ENCODE measurements around the gene PMPCB. TPM values are rescaled to one million over a fixed set of nuclear protein-coding genes. Genes with fewer than 3 reads are reported as not detected.

The PMPCB gene
- total RNA-seq, 1 donor from 2014 or later: 48.7 TPM

DNA sequence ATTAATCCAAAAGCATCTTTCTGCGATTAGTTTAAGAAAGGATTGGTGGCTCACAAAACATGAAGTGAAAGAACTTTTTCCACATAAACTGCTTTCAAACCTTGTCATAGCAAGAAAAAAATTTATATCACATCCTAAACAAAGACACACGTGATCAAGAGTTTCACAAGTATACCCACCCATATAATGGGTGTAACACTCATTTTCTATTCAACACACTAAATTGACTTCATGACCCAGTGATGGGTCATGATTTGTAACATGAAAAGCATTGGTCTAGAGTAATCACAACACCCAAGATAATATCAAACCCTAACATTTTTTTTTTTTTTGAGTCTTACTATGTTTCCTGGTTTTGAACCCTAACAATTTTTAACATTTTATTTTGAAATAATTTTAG lies 17.6 kb downstream of the PMPCB start:
- peaks cover 12% of the 10 kb centered on the region for H3K36me3 ChIP-seq (ENCODE audit: control insufficient read depth, insufficient read depth, low read length)
- H3K4me3 ChIP-seq (ENCODE audit: low read depth, low read length): no peak overlapping the region
- no peak for DNase-seq (ENCODE audit: low read depth)
- TF ChIP-seq, protein P1, sequence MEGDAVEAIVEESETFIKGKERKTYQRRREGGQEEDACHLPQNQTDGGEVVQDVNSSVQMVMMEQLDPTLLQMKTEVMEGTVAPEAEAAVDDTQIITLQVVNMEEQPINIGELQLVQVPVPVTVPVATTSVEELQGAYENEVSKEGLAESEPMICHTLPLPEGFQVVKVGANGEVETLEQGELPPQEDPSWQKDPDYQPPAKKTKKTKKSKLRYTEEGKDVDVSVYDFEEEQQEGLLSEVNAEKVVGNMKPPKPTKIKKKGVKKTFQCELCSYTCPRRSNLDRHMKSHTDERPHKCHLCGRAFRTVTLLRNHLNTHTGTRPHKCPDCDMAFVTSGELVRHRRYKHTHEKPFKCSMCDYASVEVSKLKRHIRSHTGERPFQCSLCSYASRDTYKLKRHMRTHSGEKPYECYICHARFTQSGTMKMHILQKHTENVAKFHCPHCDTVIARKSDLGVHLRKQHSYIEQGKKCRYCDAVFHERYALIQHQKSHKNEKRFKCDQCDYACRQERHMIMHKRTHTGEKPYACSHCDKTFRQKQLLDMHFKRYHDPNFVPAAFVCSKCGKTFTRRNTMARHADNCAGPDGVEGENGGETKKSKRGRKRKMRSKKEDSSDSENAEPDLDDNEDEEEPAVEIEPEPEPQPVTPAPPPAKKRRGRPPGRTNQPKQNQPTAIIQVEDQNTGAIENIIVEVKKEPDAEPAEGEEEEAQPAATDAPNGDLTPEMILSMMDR (IDR thresholded peaks at IDR 0.05; ENCODE audit: insufficient read depth, low read length, severe bottlenecking): no peak
- FAIRE-seq: no peak
- no peaks in the 10 kb centered on the region for H3K27me3 ChIP-seq (ENCODE audit: control insufficient read depth, insufficient read depth, low read length)

DNA sequence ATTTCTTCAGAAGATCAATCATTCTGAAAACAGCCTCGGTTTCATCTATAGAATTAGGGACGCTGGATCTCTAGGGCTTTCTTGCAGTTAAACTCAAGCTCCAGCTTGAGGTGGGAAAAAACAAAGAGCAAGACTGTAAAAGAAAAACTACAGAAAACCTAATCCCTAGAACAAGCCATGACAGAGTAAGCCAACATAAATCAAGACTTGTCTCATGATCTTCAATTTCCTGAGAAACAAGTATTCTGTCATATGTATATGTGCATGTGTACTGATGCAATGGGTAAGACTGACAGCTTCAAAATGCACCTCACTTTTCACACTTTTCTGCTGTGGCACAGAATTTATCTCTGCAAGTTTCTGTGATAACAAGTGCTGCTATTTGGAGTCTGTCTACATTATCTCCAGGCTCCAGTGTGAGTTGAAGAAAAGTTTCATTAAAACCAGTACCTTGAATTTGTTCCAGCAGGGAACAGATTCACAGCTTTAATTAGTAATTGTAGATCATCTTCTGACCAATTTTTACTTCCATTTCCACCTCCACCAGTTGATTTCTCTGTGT lies 19.2 kb downstream of the PMPCB start:
- Histone ChIP-seq H3K27me3 (ENCODE audit: control insufficient read depth, insufficient read depth, low read length) (no peaks in the 10 kb centered on the region), H3K4me3 (ENCODE audit: low read depth, low read length) (no peak overlapping the region), H3K36me3 (ENCODE audit: control insufficient read depth, insufficient read depth, low read length) (peaks cover 10% of the 10 kb centered on the region)
- FAIRE-seq (no peak), DNase-seq (ENCODE audit: low read depth) (no peak)
- TF ChIP-seq, protein P1 (IDR thresholded peaks at IDR 0.05; ENCODE audit: insufficient read depth, low read length, severe bottlenecking): no peak

DNA sequence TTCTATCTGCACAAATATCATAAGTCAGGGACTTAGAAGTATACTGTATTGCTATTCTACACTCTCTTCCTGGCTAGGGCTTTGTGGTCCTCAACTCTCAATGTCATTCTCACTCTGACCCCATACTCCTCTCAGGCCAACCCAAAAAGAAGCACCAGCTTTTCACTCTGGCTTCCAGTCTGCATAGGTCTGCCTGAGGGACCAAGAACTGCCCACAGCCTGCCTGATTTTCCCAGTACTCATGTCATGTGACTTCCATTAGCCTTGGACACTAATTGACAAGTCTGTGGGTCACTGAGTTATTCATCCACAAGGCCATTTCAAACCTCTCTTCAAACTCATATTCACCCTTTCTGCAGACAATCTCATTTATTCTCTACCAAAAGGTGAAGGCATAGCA lies 19.8 kb downstream of the PMPCB start:
- DNase-seq (ENCODE audit: low read depth) (no peak), FAIRE-seq (no peak)
- TF ChIP-seq, protein P1 (IDR thresholded peaks at IDR 0.05; ENCODE audit: insufficient read depth, low read length, severe bottlenecking): no peak
- H3K36me3 ChIP-seq (ENCODE audit: control insufficient read depth, insufficient read depth, low read length): peaks cover 9% of the 10 kb centered on the region
- H3K4me3 ChIP-seq (ENCODE audit: low read depth, low read length): no peak overlapping the region
- no peaks in the 10 kb centered on the region for H3K27me3 ChIP-seq (ENCODE audit: control insufficient read depth, insufficient read depth, low read length)

DNA sequence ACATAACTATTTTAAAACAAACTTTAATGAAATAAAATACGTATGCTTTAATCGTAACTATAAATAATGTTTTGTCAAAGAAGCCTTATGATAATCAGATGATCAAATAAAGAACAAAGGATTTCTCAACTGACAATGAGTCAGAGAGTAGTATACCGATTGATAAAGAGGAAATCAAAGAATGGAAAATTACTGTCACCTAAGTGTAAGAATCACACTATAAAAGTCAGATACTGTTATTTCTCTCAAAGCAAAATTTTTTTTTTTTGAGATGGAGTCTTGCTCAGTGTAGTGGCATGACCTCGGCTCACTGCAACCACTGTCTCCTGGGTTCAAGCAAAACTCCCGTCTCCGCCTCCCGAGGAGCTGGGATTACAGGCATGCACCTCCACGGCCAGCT lies 28.5 kb downstream of the PMPCB start:
- FAIRE-seq: no peak

DNA sequence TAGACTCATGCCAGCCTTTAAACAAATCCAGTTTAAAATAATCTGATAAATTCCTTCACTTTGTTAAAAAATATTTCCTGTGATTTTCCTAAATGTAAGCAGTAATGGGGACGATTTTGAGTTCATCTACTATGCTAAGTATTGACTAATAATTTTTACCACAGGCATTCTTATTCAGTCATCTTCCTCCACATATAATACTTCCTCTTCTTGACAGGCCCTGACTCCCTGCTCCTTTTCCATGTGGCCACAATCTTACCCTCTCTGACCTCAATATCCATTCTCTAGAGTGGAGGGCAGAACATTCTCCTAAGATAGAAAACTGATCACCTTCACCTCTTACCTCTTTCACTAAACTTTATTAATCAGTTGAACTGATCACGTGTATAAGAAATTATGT lies 39.5 kb downstream of the PMPCB start:
- no peak for FAIRE-seq
- DNase-seq (ENCODE audit: low read depth): no peak
- Histone ChIP-seq H3K27me3 (ENCODE audit: control insufficient read depth, insufficient read depth, low read length) (no peaks in the 10 kb centered on the region), H3K4me3 (ENCODE audit: low read depth, low read length) (no peak overlapping the region), H3K36me3 (ENCODE audit: control insufficient read depth, insufficient read depth, low read length) (peaks cover 12% of the 10 kb centered on the region)
- TF ChIP-seq, protein P1 (IDR thresholded peaks at IDR 0.05; ENCODE audit: insufficient read depth, low read length, severe bottlenecking): no peak

More for the DNA sequence above, 28.5 kb downstream of the PMPCB start:
- TF ChIP-seq, protein P1 (IDR thresholded peaks at IDR 0.05; ENCODE audit: insufficient read depth, low read length, severe bottlenecking): no peak
- H3K27me3 ChIP-seq (ENCODE audit: control insufficient read depth, insufficient read depth, low read length): no peaks in the 10 kb centered on the region
- peaks cover 2% of the 10 kb centered on the region for H3K36me3 ChIP-seq (ENCODE audit: control insufficient read depth, insufficient read depth, low read length)
- no peak overlapping the region for H3K4me3 ChIP-seq (ENCODE audit: low read depth, low read length)
- DNase-seq (ENCODE audit: low read depth): no peak

DNA sequence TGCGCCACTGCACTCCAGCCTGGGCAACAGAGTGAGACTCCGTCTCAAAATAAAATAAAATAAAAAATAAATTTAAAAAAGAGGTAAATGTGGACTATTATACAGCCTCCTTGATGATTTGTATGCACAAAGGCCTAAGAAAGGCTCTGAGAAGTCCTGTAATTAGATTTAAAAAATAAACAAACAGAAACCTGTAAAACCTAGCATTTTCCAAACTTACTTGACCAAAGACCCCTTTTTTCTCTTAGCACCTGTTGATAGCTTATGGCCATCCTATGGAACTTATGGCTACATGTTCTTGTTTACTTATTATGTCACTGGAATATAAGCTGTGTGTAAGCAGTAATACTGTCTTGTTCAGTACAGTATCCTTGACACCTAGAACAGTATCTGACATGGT lies 41.6 kb downstream of the PMPCB start:
- TF ChIP-seq, protein P1 (IDR thresholded peaks at IDR 0.05; ENCODE audit: insufficient read depth, low read length, severe bottlenecking): no peak
- no peaks in the 10 kb centered on the region for H3K27me3 ChIP-seq (ENCODE audit: control insufficient read depth, insufficient read depth, low read length)

More for the DNA sequence above, 41.6 kb downstream of the PMPCB start:
- H3K36me3 ChIP-seq (ENCODE audit: control insufficient read depth, insufficient read depth, low read length): peaks cover 10% of the 10 kb centered on the region
- FAIRE-seq (no peak), DNase-seq (ENCODE audit: low read depth) (no peak)
- no peak overlapping the region for H3K4me3 ChIP-seq (ENCODE audit: low read depth, low read length)

Data from bronchial epithelial cell (primary cell).